DND-41 (cell line): ENCODE results near the gene MTRFR.
A peak's percentile ranks its signal among the peaks of the same experiment; 100 is the strongest.
"Not testable (repeated sequence)": the region's sequence is repeated elsewhere in the genome, so short reads cannot be mapped to it uniquely, and the experiment has no call there.

ENCODE experiments used
- ATAC-seq: fragments of 200-7000 bp; cut with Tn5 transposase; 3 replicates; pipeline ENCODE4 v1.9.1; 2021; ENCODE audit warnings: low read depth; ENCODE audit not compliant: insufficient read depth
- DNase-seq: peaks from one replicate; pipeline ENCODE4 v3.0.0-alpha.2; 2020
- H2AFZ ChIP-seq: 2 replicates; pipeline ENCODE4 v1.6.0; 2012; ENCODE audit warnings: low read depth, low read length
- H3K27ac ChIP-seq: 2 replicates; pipeline ENCODE4 v1.5.1; 2012; ENCODE audit warnings: low read length, inconsistent platforms
- H3K27me3 ChIP-seq: fragments of 200-600 bp; sonication (generic); 2 replicates; pipeline ENCODE4 v1.6.0; 2012; ENCODE audit warnings: low read length, mild to moderate bottlenecking, inconsistent platforms; ENCODE audit not compliant: insufficient read depth, poor library complexity
- H3K36me3 ChIP-seq: 2 replicates; pipeline ENCODE4 v1.5.1; 2012; ENCODE audit warnings: low read length, inconsistent platforms; ENCODE audit not compliant: insufficient read depth
- H3K4me1 ChIP-seq: 2 replicates; pipeline ENCODE4 v1.5.1; 2012; ENCODE audit warnings: mild to moderate bottlenecking, low read length; ENCODE audit not compliant: insufficient read depth
- H3K4me2 ChIP-seq: 2 replicates; pipeline ENCODE4 v1.6.0; 2012; ENCODE audit warnings: mild to moderate bottlenecking, moderate library complexity, low read length, inconsistent platforms; ENCODE audit not compliant: insufficient read depth
- H3K4me3 ChIP-seq, 2 experiments: fragments of 200-600 bp in 1 of 2; shearing (Covaris generic) in 1 of 2; 2 replicates each; pipeline ENCODE4 v1.5.1; 2012 to 2016; ENCODE audit warnings: inconsistent platforms in 2 of 2, low read length in 2 of 2, mild to moderate bottlenecking in 2 of 2, low read depth in 1 of 2, moderate library complexity in 1 of 2
- H3K79me2 ChIP-seq: 2 replicates; pipeline ENCODE4 v1.6.0; 2012; ENCODE audit warnings: low read length, inconsistent platforms; ENCODE audit not compliant: insufficient read depth
- H3K9ac ChIP-seq: 2 replicates; pipeline ENCODE4 v1.6.0; 2012; ENCODE audit warnings: low read depth, mild to moderate bottlenecking, inconsistent platforms, low read length, moderate library complexity
- H3K9me3 ChIP-seq: 2 replicates; pipeline ENCODE4 v1.5.1; 2012; ENCODE audit warnings: low read length, moderate library complexity, mild to moderate bottlenecking, inconsistent platforms; ENCODE audit not compliant: insufficient read depth, severe bottlenecking
- H4K20me1 ChIP-seq: 2 replicates; pipeline ENCODE4 v1.6.0; 2012; ENCODE audit warnings: low read length; ENCODE audit not compliant: insufficient read depth
- CTCF ChIP-seq: IDR thresholded peaks from 2 replicates; pipeline ENCODE4 v1.5.1; 2012; ENCODE audit warnings: borderline replicate concordance, low read length, moderate library complexity, mild to moderate bottlenecking; ENCODE audit not compliant: poor library complexity, severe bottlenecking; ENCODE audit errors: extremely low read depth
- EZH2 ChIP-seq: IDR thresholded peaks from 3 replicates; pipeline ENCODE4 v1.6.1; 2012; ENCODE audit warnings: borderline replicate concordance, low read depth, mild to moderate bottlenecking, moderate library complexity, low read length, inconsistent platforms; ENCODE audit not compliant: severe bottlenecking

The MTRFR gene

GRCh38 chr12:123242116-123242904 lies 9.1 kb downstream of the MTRFR start:
- no peak overlapping the region for H3K9ac ChIP-seq
- no peak for DNase-seq
- TF ChIP-seq EZH2 (no peak), CTCF (no peak)
- no peaks in the 10 kb centered on the region for H3K27me3 ChIP-seq
- peaks cover 74% of the 10 kb centered on the region for H3K79me2 ChIP-seq
- H3K27ac ChIP-seq, result no peak overlapping the region
- H3K9me3 ChIP-seq, result no peaks in the 10 kb centered on the region
- H3K4me3 ChIP-seq, result no peak overlapping the region
- peaks cover 12% of the 10 kb centered on the region; the same call in 1 of the 2 replicates for H3K36me3 ChIP-seq
- ATAC-seq, result no peak
- H3K4me1 ChIP-seq, result peaks cover 7% of the 10 kb centered on the region
- no peak overlapping the region for H3K4me2 ChIP-seq
- H4K20me1 ChIP-seq, result peaks cover 11% of the 10 kb centered on the region; the same call in 1 of the 2 replicates
- H2AFZ ChIP-seq, result no peak overlapping the region

- no peak overlapping the region for H3K27ac ChIP-seq
- TF ChIP-seq CTCF (no peak), EZH2 (no peak)
- H3K9ac ChIP-seq, result no peak overlapping the region
- no peak overlapping the region for H3K4me3 ChIP-seq
- no peaks in the 10 kb centered on the region for H3K27me3 ChIP-seq
- H4K20me1 ChIP-seq, result peaks cover 3% of the 10 kb centered on the region; the same call in 1 of the 2 replicates
- H3K4me2 ChIP-seq, result no peak overlapping the region
- H3K9me3 ChIP-seq, result no peaks in the 10 kb centered on the region
- peaks cover 73% of the 10 kb centered on the region for H3K79me2 ChIP-seq
- peak; percentile 24; the same call in 1 of the 3 replicates for ATAC-seq
- H2AFZ ChIP-seq, result no peak overlapping the region
- no peaks in the 10 kb centered on the region for H3K4me1 ChIP-seq
- H3K36me3 ChIP-seq, result peaks cover 15% of the 10 kb centered on the region
- DNase-seq, result no peak
Observed at GRCh38 chr12:123243671-123244262, 10.5 kb downstream of the MTRFR start.

DNA sequence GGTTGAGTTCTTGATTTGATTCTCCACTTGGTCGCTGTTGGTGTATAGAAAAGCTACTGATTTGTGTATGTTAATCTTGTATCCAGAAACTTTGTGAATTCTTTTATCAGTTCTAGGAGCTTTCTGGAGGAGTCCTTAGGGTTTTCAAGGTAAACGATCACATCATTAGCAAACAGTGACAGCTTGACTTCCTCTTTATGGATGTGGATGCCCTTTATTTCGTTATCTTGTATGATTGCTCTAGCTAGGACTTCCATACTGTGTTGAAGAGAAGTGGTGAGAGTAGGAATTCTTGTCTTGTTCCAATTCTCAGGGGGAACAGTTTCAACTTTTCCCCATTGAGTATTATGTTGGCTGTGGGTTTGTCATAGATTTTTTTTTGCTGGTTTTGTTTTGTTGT lies 12.4 kb downstream of the MTRFR start:
- Histone ChIP-seq H3K4me2 (no peak overlapping the region), H3K36me3 (peaks cover 19% of the 10 kb centered on the region)

DNA sequence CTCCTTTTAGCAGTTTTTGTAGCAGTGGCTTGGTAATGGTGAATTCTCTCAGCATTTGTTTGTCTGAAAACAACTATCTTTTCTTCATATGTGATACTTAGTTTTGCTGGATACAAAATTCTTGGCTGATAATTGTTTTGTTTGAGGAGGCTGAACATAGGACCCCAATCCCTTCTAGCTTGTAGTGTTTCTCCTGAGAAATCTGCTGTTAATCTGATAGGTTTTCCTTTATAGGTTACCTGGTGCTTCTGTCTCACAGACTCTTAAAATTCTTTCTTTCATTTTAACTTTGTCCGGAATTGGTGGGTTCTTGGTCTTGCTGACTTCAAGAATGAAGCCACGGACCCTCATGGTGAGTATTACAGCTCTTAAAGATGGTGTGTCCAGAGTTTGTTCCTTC lies 14.9 kb downstream of the MTRFR start:
- peaks cover 11% of the 10 kb centered on the region; the same call in 1 of the 2 replicates for H4K20me1 ChIP-seq
- not testable (repeated sequence) for ATAC-seq, H2AFZ ChIP-seq, DNase-seq, H3K4me2 ChIP-seq, H3K9ac ChIP-seq, H3K27me3 ChIP-seq, H3K9me3 ChIP-seq, H3K4me1 ChIP-seq, H3K27ac ChIP-seq, H3K4me3 ChIP-seq
- peaks cover 76% of the 10 kb centered on the region for H3K79me2 ChIP-seq
- H3K36me3 ChIP-seq, result peaks cover 29% of the 10 kb centered on the region

More for the DNA sequence above, 12.4 kb downstream of the MTRFR start:
- Histone ChIP-seq H3K9me3 (no peaks in the 10 kb centered on the region), H3K79me2 (peaks cover 74% of the 10 kb centered on the region), H3K4me3 (no peak overlapping the region), H4K20me1 (peaks cover 5% of the 10 kb centered on the region; the same call in 1 of the 2 replicates), H2AFZ (no peak overlapping the region), H3K27me3 (no peaks in the 10 kb centered on the region), H3K27ac (no peak overlapping the region), H3K9ac (no peak overlapping the region), H3K4me1 (no peaks in the 10 kb centered on the region)
- DNase-seq (no peak), ATAC-seq (no peak)
- no peak for TF ChIP-seq CTCF
- no peak for TF ChIP-seq EZH2

- not testable (repeated sequence) for H3K4me3 ChIP-seq, H3K4me2 ChIP-seq, H3K4me1 ChIP-seq, H3K27me3 ChIP-seq, H2AFZ ChIP-seq, H3K27ac ChIP-seq, H3K9me3 ChIP-seq, ATAC-seq, H3K9ac ChIP-seq, DNase-seq
- peaks cover 35% of the 10 kb centered on the region for H3K36me3 ChIP-seq
- H4K20me1 ChIP-seq, result peaks cover 19% of the 10 kb centered on the region; the same call in 1 of the 2 replicates
- peaks cover 79% of the 10 kb centered on the region for H3K79me2 ChIP-seq
Observed at GRCh38 chr12:123248996-123249741, 15.9 kb downstream of the MTRFR start.
